OCI-LY3 (cell line): ENCODE results near the gene PID1.
"Not testable (repeated sequence)": the region's sequence is repeated elsewhere in the genome, so short reads cannot be mapped to it uniquely, and the experiment has no call there.

ENCODE experiments used
- CTCF ChIP-seq: fragments of 200-600, 300-600 bp; sonication (generic); IDR thresholded peaks from 2 replicates; pipeline ENCODE4 v1.5.1; 2014; ENCODE audit warnings: antibody characterized with exemption, low read length, low read depth
- EZH2phosphoT487 ChIP-seq: fragments of 200-600 bp; shearing (Covaris generic); IDR thresholded peaks from 2 replicates; pipeline ENCODE4 v1.6.1; 2018; ENCODE audit warnings: antibody characterized with exemption, mixed run types, low read depth

GRCh38 chr2:229187123-229187522, 84.0 kb downstream of the PID1 start:
- not testable (repeated sequence) for TF ChIP-seq CTCF, EZH2phosphoT487
